ENCODE measurements around the gene SMG6. TPM values are rescaled to one million over a fixed set of nuclear protein-coding genes. Genes with fewer than 3 reads are reported as not detected.

SMG6 gene
- total and polyA plus RNA-seq, 2 of the 13 experiments (the other 11 are each of a cell fraction or from before 2014, with no cell fraction given), result 4.6 to 14.6 TPM

DNA sequence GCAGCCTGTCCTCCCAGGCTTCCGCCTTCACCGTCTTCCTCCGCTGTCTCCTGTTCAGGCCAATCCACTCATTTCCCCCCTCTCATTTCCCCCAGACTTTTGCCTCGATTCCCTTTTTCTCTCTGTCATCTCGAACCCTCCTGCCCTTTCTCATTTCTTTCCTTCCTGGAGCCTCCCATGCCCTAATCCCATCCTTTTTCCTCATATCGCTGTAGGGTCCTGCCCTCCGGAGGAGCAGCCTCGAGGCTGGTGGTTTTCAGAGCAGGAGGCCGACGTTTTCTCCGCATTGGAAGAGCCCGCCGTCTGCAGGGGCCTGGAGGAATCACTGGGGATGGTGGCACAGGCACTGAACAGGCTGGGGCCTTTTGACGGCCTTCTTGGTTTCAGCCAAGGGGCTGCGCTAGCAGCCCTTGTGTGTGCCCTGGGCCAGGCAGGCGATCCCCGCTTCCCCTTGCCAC is 261.2 kb downstream of the SMG6 start:
- FAIRE-seq, result no peak
- H3K9me3 ChIP-seq (ENCODE audit: low read length), result no peaks in the 10 kb centered on the region
- DNase-seq (ENCODE audit: low spot score), result no peak
- H2AFZ ChIP-seq (ENCODE audit: low read length), result no peak overlapping the region
- in situ Hi-C loops (cut with HindIII; ENCODE audit: extremely low pct_ligation_motif_present, low pct_unique_long_range_greater_than_20kb), result loop anchor here (25.0 kb wide), 1 partner anchor 330 kb away; the partner anchor contains the start of genes TLCD2 and WDR81
- H3K27ac ChIP-seq (ENCODE audit: extremely low read length, insufficient read depth, low read length), result peak overlapping the region; percentile 66
- peak overlapping the region; percentile 85 for H3K9ac ChIP-seq (ENCODE audit: insufficient read depth, low read depth, low read length)
- no peaks in the 10 kb centered on the region for H3K27me3 ChIP-seq (ENCODE audit: control insufficient read depth in 1 of 2, insufficient read depth in 2 of 2, low read length in 2 of 2)
- ChIA-PET CTCF (ENCODE audit: low intra/inter-chr PET ratio, low total read pairs) (interaction anchor here (1.9 kb wide), 1 partner anchor 134 kb away, joined by 8 read pairs; no protein-coding TSS in a partner anchor), POLR2A (no interaction called here)
- ATAC-seq, result peak; percentile 64
- H3K4me3 ChIP-seq (replicated peaks in 1 of 3; ENCODE audit: insufficient read depth in 1 of 3, low read depth in 2 of 3, low read length in 3 of 3), result peak overlapping the region; percentile 70 to 81 (median 72)
- peaks cover 8% of the 10 kb centered on the region for H3K4me1 ChIP-seq (ENCODE audit: insufficient read depth, low read length)
- no TSS peak for BruUV-seq (replicated peaks)
- intact Hi-C loops (cut with micrococcal nuclease; ENCODE audit: unreplicated experiment), result no loop called here
- WGBS (ENCODE audit: low lambda C conversion rate), result 26% methylated on average over 17 of the region's 17 CpGs
- H3K79me2 ChIP-seq (ENCODE audit: insufficient read depth, low read length), result no peaks in the 10 kb centered on the region
- no peaks in the 10 kb centered on the region for H4K20me1 ChIP-seq (ENCODE audit: insufficient read depth, low read length)
- H3K36me3 ChIP-seq (replicated peaks in 1 of 2; ENCODE audit: control insufficient read depth in 1 of 2, insufficient read depth in 2 of 2, low read length in 2 of 2), result peaks cover 4 to 15% of the 10 kb centered on the region in 2 experiments; a peak in 3 of 5 replicates
- peak overlapping the region; percentile 86 for H3K4me2 ChIP-seq (ENCODE audit: low read depth, low read length)
- TF ChIP-seq ZNF207 (IDR thresholded peaks at IDR 0.05; ENCODE audit: borderline replicate concordance), result 0 out of 2 replicates have a peak, but pooled peaks have one; percentile 43
- 0 out of 2 replicates have a peak, but pooled peaks have one; percentile 10 for TF ChIP-seq GTF3A (CRISPR knock-in tag; conservative IDR thresholded peaks at IDR 0.05)
- TF ChIP-seq ERF (CRISPR knock-in tag; IDR thresholded peaks at IDR 0.05), result 0 out of 2 replicates have a peak, but pooled peaks have one; percentile 0
- TF ChIP-seq ZNF543 (CRISPR knock-in tag; IDR thresholded peaks at IDR 0.05), result no peak
- TF ChIP-seq KMT2B (CRISPR knock-in tag; IDR thresholded peaks at IDR 0.05), result no peak
- no peak for TF ChIP-seq MAFF (IDR thresholded peaks at IDR 0.05; ENCODE audit: low read depth, low read length)
- TF ChIP-seq, protein P1, sequence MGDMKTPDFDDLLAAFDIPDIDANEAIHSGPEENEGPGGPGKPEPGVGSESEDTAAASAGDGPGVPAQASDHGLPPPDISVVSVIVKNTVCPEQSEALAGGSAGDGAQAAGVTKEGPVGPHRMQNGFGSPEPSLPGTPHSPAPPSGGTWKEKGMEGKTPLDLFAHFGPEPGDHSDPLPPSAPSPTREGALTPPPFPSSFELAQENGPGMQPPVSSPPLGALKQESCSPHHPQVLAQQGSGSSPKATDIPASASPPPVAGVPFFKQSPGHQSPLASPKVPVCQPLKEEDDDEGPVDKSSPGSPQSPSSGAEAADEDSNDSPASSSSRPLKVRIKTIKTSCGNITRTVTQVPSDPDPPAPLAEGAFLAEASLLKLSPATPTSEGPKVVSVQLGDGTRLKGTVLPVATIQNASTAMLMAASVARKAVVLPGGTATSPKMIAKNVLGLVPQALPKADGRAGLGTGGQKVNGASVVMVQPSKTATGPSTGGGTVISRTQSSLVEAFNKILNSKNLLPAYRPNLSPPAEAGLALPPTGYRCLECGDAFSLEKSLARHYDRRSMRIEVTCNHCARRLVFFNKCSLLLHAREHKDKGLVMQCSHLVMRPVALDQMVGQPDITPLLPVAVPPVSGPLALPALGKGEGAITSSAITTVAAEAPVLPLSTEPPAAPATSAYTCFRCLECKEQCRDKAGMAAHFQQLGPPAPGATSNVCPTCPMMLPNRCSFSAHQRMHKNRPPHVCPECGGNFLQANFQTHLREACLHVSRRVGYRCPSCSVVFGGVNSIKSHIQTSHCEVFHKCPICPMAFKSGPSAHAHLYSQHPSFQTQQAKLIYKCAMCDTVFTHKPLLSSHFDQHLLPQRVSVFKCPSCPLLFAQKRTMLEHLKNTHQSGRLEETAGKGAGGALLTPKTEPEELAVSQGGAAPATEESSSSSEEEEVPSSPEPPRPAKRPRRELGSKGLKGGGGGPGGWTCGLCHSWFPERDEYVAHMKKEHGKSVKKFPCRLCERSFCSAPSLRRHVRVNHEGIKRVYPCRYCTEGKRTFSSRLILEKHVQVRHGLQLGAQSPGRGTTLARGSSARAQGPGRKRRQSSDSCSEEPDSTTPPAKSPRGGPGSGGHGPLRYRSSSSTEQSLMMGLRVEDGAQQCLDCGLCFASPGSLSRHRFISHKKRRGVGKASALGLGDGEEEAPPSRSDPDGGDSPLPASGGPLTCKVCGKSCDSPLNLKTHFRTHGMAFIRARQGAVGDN (CRISPR knock-in tag; IDR thresholded peaks at IDR 0.05), result peak; percentile 48
- no peak for TF ChIP-seq NPAS2 (CRISPR knock-in tag; IDR thresholded peaks at IDR 0.05; ENCODE audit: borderline replicate concordance)
- TF ChIP-seq, protein P2, sequence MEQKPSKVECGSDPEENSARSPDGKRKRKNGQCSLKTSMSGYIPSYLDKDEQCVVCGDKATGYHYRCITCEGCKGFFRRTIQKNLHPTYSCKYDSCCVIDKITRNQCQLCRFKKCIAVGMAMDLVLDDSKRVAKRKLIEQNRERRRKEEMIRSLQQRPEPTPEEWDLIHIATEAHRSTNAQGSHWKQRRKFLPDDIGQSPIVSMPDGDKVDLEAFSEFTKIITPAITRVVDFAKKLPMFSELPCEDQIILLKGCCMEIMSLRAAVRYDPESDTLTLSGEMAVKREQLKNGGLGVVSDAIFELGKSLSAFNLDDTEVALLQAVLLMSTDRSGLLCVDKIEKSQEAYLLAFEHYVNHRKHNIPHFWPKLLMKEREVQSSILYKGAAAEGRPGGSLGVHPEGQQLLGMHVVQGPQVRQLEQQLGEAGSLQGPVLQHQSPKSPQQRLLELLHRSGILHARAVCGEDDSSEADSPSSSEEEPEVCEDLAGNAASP (CRISPR knock-in tag; IDR thresholded peaks at IDR 0.05; ENCODE audit: borderline replicate concordance), result no peak
- TF ChIP-seq XRCC5 (optimal IDR thresholded peaks at IDR 0.05; ENCODE audit: low read length), result peak; percentile 38
- TF ChIP-seq ZNF607 (CRISPR knock-in tag; IDR thresholded peaks at IDR 0.05; ENCODE audit: borderline replicate concordance), result 0 out of 2 replicates have a peak, but pooled peaks have one; percentile 11
- TF ChIP-seq, protein P3, sequence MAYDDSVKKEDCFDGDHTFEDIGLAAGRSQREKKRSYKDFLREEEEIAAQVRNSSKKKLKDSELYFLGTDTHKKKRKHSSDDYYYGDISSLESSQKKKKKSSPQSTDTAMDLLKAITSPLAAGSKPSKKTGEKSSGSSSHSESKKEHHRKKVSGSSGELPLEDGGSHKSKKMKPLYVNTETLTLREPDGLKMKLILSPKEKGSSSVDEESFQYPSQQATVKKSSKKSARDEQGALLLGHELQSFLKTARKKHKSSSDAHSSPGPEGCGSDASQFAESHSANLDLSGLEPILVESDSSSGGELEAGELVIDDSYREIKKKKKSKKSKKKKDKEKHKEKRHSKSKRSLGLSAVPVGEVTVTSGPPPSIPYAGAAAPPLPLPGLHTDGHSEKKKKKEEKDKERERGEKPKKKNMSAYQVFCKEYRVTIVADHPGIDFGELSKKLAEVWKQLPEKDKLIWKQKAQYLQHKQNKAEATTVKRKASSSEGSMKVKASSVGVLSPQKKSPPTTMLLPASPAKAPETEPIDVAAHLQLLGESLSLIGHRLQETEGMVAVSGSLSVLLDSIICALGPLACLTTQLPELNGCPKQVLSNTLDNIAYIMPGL (CRISPR knock-in tag; IDR thresholded peaks at IDR 0.05; ENCODE audit: borderline replicate concordance in 1 of 2, low read depth in 1 of 2), result peak in 1 of 2 experiments; percentile 17; a peak in 2 of 4 replicates
- TF ChIP-seq ZNF510 (CRISPR knock-in tag; IDR thresholded peaks at IDR 0.05; ENCODE audit: low read depth), result 0 out of 2 replicates have a peak, but pooled peaks have one; percentile 11
- TF ChIP-seq, protein P4, sequence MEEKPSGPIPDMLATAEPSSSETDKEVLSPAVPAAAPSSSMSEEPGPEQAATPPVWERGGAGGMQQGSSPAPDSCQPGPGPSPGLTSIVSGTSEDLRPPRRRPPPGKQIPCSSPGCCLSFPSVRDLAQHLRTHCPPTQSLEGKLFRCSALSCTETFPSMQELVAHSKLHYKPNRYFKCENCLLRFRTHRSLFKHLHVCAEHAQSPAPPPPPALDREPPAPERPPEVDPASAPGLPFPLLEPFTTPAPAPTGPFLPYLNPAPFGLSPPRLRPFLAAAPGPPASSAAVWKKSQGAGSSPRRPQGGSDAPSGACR (CRISPR knock-in tag; IDR thresholded peaks at IDR 0.05), result no peak
- TF ChIP-seq ZFX (CRISPR knock-in tag; IDR thresholded peaks at IDR 0.05; ENCODE audit: low read depth), result peak; percentile 49; the same call in 1 of the 2 replicates
- peak; percentile 40 for TF ChIP-seq STAG1 (CRISPR knock-in tag; IDR thresholded peaks at IDR 0.05)

All from HepG2 (cell line).